ENCODE data around the gene E2F2. TPM values are rescaled to one million over a fixed set of nuclear protein-coding genes. Genes with fewer than 3 reads are reported as not detected.
A peak's percentile ranks its signal among the peaks of the same experiment; 100 is the strongest.

E2F2 gene
- total and polyA plus RNA-seq, 2 of the 13 experiments (the other 11 are each of a cell fraction or from before 2014, with no cell fraction given), result 0.65 to 6.6 TPM

GRCh38 chr1:23575226-23575810 lies 44.3 kb upstream of the E2F2 start:
- Histone ChIP-seq H3K27ac (ENCODE audit: extremely low read length, insufficient read depth, low read length) (no peak overlapping the region), H2AFZ (ENCODE audit: low read length) (no peak overlapping the region), H3K27me3 (ENCODE audit: control insufficient read depth in 1 of 2, insufficient read depth in 2 of 2, low read length in 2 of 2) (peaks cover 0 to 17% of the 10 kb centered on the region in 2 experiments; a peak in 1 of 5 replicates), H3K9me3 (ENCODE audit: low read length) (no peaks in the 10 kb centered on the region), H3K79me2 (ENCODE audit: insufficient read depth, low read length) (no peaks in the 10 kb centered on the region), H3K4me3 (replicated peaks in 1 of 3; ENCODE audit: insufficient read depth in 1 of 3, low read depth in 2 of 3, low read length in 3 of 3) (no peak overlapping the region), H3K36me3 (replicated peaks in 1 of 2; ENCODE audit: control insufficient read depth in 1 of 2, insufficient read depth in 2 of 2, low read length in 2 of 2) (no peaks in the 10 kb centered on the region), H4K20me1 (ENCODE audit: insufficient read depth, low read length) (no peaks in the 10 kb centered on the region), H3K4me1 (ENCODE audit: insufficient read depth, low read length) (peaks cover 66% of the 10 kb centered on the region), H3K4me2 (ENCODE audit: low read depth, low read length) (peak overlapping the region; percentile 13; the same call in 1 of the 2 replicates), H3K9ac (ENCODE audit: insufficient read depth, low read depth, low read length) (no peak overlapping the region)
- no TSS peak for BruUV-seq (replicated peaks)
- intact Hi-C loops (cut with micrococcal nuclease; ENCODE audit: unreplicated experiment) (loop anchor here (5.0 kb wide), 1 partner anchor 52 kb away; no protein-coding TSS in a partner anchor), in situ Hi-C loops (cut with HindIII; ENCODE audit: extremely low pct_ligation_motif_present, low pct_unique_long_range_greater_than_20kb) (no loop called here)
- DNase-seq (ENCODE audit: low spot score) (no peak), ATAC-seq (peak; percentile 22; the same call in 2 of the 3 replicates), FAIRE-seq (no peak)
- WGBS (ENCODE audit: low lambda C conversion rate), result 10% methylated on average over 5 of the region's 5 CpGs
- ChIA-PET POLR2A (interaction anchor here (0.6 to 1.5 kb wide), 3 partner anchors 9 to 19 kb away, joined by 3 to 4 read pairs (median 4); no protein-coding TSS in a partner anchor), CTCF (ENCODE audit: low intra/inter-chr PET ratio, low total read pairs) (no interaction called here)
- TF ChIP-seq ZNF274 (CRISPR knock-in tag; IDR thresholded peaks at IDR 0.05), result no peak
- TF ChIP-seq ZNF12 (CRISPR knock-in tag; IDR thresholded peaks at IDR 0.05), result peak; percentile 27; the same call in 1 of the 2 replicates
- TF ChIP-seq, protein P1, sequence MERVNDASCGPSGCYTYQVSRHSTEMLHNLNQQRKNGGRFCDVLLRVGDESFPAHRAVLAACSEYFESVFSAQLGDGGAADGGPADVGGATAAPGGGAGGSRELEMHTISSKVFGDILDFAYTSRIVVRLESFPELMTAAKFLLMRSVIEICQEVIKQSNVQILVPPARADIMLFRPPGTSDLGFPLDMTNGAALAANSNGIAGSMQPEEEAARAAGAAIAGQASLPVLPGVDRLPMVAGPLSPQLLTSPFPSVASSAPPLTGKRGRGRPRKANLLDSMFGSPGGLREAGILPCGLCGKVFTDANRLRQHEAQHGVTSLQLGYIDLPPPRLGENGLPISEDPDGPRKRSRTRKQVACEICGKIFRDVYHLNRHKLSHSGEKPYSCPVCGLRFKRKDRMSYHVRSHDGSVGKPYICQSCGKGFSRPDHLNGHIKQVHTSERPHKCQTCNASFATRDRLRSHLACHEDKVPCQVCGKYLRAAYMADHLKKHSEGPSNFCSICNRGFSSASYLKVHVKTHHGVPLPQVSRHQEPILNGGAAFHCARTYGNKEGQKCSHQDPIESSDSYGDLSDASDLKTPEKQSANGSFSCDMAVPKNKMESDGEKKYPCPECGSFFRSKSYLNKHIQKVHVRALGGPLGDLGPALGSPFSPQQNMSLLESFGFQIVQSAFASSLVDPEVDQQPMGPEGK (CRISPR knock-in tag; IDR thresholded peaks at IDR 0.05), result no peak
- no peak for TF ChIP-seq ZNF672 (CRISPR knock-in tag; IDR thresholded peaks at IDR 0.05)
- no peak for TF ChIP-seq SATB2 (CRISPR knock-in tag; IDR thresholded peaks at IDR 0.05)
- TF ChIP-seq FOXK2 (IDR thresholded peaks at IDR 0.05), result no peak
- TF ChIP-seq, protein P2, sequence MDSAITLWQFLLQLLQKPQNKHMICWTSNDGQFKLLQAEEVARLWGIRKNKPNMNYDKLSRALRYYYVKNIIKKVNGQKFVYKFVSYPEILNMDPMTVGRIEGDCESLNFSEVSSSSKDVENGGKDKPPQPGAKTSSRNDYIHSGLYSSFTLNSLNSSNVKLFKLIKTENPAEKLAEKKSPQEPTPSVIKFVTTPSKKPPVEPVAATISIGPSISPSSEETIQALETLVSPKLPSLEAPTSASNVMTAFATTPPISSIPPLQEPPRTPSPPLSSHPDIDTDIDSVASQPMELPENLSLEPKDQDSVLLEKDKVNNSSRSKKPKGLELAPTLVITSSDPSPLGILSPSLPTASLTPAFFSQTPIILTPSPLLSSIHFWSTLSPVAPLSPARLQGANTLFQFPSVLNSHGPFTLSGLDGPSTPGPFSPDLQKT (CRISPR knock-in tag; IDR thresholded peaks at IDR 0.05; ENCODE audit: borderline replicate concordance), result no peak
- TF ChIP-seq, protein P3, sequence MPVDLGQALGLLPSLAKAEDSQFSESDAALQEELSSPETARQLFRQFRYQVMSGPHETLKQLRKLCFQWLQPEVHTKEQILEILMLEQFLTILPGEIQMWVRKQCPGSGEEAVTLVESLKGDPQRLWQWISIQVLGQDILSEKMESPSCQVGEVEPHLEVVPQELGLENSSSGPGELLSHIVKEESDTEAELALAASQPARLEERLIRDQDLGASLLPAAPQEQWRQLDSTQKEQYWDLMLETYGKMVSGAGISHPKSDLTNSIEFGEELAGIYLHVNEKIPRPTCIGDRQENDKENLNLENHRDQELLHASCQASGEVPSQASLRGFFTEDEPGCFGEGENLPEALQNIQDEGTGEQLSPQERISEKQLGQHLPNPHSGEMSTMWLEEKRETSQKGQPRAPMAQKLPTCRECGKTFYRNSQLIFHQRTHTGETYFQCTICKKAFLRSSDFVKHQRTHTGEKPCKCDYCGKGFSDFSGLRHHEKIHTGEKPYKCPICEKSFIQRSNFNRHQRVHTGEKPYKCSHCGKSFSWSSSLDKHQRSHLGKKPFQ (CRISPR knock-in tag; IDR thresholded peaks at IDR 0.05; ENCODE audit: insufficient replicate concordance), result no peak

All from HepG2 (cell line).